Chondrocyte (in vitro differentiated cells): ENCODE results near the gene HUNK. TPM values are rescaled to one million over a fixed set of nuclear protein-coding genes. Genes with fewer than 3 reads are reported as not detected.

Experiments used
- DNase-seq: peaks from one replicate; pipeline ENCODE4 v3.0.0; 2021; ENCODE audit warnings: mixed read lengths, low spot score
- H3K27ac Mint-ChIP-seq: one replicate; pipeline ENCODE4 v1.8.0; 2021; ENCODE audit warnings: mild to moderate bottlenecking, moderate library complexity, mixed read lengths; ENCODE audit not compliant: unreplicated experiment
- H3K27me3 Mint-ChIP-seq: 2 replicates; pipeline ENCODE4 v1.8.0; 2021; ENCODE audit warnings: low read depth, mixed read lengths
- H3K36me3 Mint-ChIP-seq: 2 replicates; pipeline ENCODE4 v1.8.0; 2021; ENCODE audit warnings: low read depth, mixed read lengths
- H3K4me1 Mint-ChIP-seq: 2 replicates; pipeline ENCODE4 v1.8.0; 2021; ENCODE audit warnings: low read depth, mild to moderate bottlenecking, mixed read lengths
- H3K4me3 Mint-ChIP-seq: one replicate; pipeline ENCODE4 v1.8.0; 2021; ENCODE audit warnings: mild to moderate bottlenecking, moderate library complexity, mixed read lengths; ENCODE audit not compliant: unreplicated experiment
- H3K9me3 Mint-ChIP-seq: 2 replicates; pipeline ENCODE4 v1.8.0; 2021; ENCODE audit warnings: low read depth, mixed read lengths
- CTCF ChIP-seq: fragments of 200-600 bp; sonication (generic); IDR thresholded peaks from 2 replicates; pipeline ENCODE4 v1.5.0; 2021; ENCODE audit warnings: antibody characterized with exemption, mild to moderate bottlenecking, moderate library complexity
- total RNA-seq: library from RNA; stranded (reverse); gene quantifications from 3 replicates; pipeline ENCODE4 v1.2.1, GENCODE V29; 2021

Gene HUNK
- total RNA-seq, 1 donor from 2014 or later = 1.6 TPM

- H3K4me3 Mint-ChIP-seq = no peak overlapping the region
- peaks cover 15% of the 10 kb centered on the region for H3K4me1 Mint-ChIP-seq
- no peak overlapping the region for H3K27ac Mint-ChIP-seq
- H3K36me3 Mint-ChIP-seq = no peaks in the 10 kb centered on the region
- no peaks in the 10 kb centered on the region for H3K27me3 Mint-ChIP-seq
- no peaks in the 10 kb centered on the region for H3K9me3 Mint-ChIP-seq
- no peak for DNase-seq
- no peak for TF ChIP-seq CTCF
These were observed 59.6 kb downstream of the HUNK start for GRCh38 chr21:31932470-31932764.

- H3K27me3 Mint-ChIP-seq = no peaks in the 10 kb centered on the region
- no peak for DNase-seq
- no peak overlapping the region for H3K4me3 Mint-ChIP-seq
- no peak for TF ChIP-seq CTCF
- H3K9me3 Mint-ChIP-seq = no peaks in the 10 kb centered on the region
- H3K27ac Mint-ChIP-seq = no peak overlapping the region
- no peaks in the 10 kb centered on the region for H3K4me1 Mint-ChIP-seq
- H3K36me3 Mint-ChIP-seq = no peaks in the 10 kb centered on the region
These were observed 64.5 kb downstream of the HUNK start for GRCh38 chr21:31937303-31937702.

- no peak for DNase-seq
- H3K9me3 Mint-ChIP-seq = no peaks in the 10 kb centered on the region
- no peak overlapping the region for H3K27ac Mint-ChIP-seq
- no peaks in the 10 kb centered on the region for H3K27me3 Mint-ChIP-seq
- H3K4me1 Mint-ChIP-seq = no peaks in the 10 kb centered on the region
- no peak for TF ChIP-seq CTCF
- no peak overlapping the region for H3K4me3 Mint-ChIP-seq
- no peaks in the 10 kb centered on the region for H3K36me3 Mint-ChIP-seq
These were observed 65.8 kb downstream of the HUNK start for GRCh38 chr21:31938330-31939301.

GRCh38 chr21:31941694-31942093 lies 68.9 kb downstream of the HUNK start:
- TF ChIP-seq CTCF = no peak
- no peaks in the 10 kb centered on the region for H3K9me3 Mint-ChIP-seq
- H3K4me1 Mint-ChIP-seq = peaks cover 18% of the 10 kb centered on the region
- no peak overlapping the region for H3K27ac Mint-ChIP-seq
- H3K4me3 Mint-ChIP-seq = no peak overlapping the region
- no peaks in the 10 kb centered on the region for H3K36me3 Mint-ChIP-seq
- DNase-seq = no peak
- no peaks in the 10 kb centered on the region for H3K27me3 Mint-ChIP-seq

- no peak for TF ChIP-seq CTCF
- no peaks in the 10 kb centered on the region for H3K36me3 Mint-ChIP-seq
- no peak overlapping the region for H3K4me3 Mint-ChIP-seq
- peaks cover 18% of the 10 kb centered on the region for H3K4me1 Mint-ChIP-seq
- no peak for DNase-seq
- no peaks in the 10 kb centered on the region for H3K9me3 Mint-ChIP-seq
- no peaks in the 10 kb centered on the region for H3K27me3 Mint-ChIP-seq
- no peak overlapping the region for H3K27ac Mint-ChIP-seq
These were observed 70.7 kb downstream of the HUNK start for GRCh38 chr21:31943561-31943960.
